Activated CD8-positive, alpha-beta memory T cell treated with anti-CD3 and anti-CD28 coated beads, Interleukin-2, amount 50 U/mL, for 4 hours (primary cell): ENCODE measurements around the gene KIF25.

ENCODE experiments used
- DNase-seq: peaks from one replicate; pipeline ENCODE4 v3.0.0-alpha.2; 2020

KIF25 gene

DNA sequence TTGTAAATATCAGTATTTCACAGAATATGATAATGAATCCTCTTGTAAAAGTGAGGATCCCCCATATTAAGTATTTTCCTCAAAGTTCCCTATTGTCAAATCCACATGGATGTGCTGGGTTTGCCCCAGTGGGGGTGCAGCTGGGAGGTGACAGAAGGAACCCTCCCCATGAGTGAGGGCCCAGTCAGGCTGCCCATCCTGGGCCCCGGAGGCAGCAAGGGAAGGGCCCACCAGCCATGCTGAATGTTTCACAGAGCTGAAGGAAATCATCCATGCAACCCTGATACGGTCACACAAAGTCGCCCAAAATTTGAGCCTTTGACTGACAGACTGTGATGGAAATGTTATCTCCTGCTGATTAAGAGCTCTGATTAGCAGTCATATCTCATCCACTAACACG lies 41.8 kb downstream of the KIF25 start:
- DNase-seq = no peak

- DNase-seq = no peak
These were observed 42.4 kb downstream of the KIF25 start for GRCh38 chr6:168039849-168040248.

DNA sequence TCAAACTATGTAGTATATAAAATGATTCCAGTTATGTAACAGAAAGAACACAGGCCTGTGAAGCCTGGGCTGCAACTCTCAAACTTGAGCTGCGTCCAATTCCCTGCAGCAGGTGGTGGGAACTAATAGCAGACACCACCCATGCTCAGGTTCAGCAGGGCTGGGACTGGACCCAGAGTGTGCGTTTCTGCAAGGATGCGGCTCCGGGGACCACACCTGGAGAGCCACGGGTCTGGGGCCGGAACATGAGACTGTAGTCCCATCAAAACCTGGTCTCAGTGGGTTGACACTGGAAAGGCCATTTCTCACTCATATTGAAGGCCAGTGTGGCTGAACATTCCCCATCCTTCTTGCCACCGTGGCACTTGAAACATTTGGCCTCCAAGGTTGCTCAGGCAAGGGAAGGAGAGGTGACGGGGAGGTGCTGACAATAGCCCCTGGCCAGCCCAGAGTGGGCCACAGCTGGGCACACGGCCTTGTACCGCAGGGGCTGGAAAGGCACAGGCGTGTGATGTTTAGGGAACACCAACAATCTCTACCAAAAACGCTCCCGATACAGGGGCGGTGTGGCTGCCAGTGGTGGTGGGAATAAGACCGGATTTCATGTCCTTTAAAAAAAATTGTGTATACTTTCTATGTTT lies 43.5 kb downstream of the KIF25 start:
- no peak for DNase-seq

DNA sequence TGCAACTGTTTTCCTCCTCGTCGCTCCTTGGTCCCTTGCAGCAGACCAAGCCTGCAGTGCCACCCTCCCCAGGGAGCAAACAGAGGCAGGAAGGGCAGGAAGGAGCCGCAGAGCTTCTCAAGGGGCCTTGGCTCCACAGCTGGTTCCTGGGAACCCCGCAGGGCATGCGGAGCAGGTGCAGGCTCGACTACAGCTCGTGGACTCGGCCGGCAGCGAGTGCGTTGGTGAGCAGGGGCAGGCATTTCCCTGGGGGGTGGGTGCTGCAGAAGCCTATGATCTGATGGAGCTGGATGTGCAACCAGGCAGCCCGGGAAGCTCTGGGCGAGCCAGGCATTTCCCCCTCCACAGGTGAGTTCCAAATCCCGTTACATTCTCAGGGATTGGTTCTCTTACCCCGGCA lies 44.5 kb downstream of the KIF25 start:
- DNase-seq = no peak

GRCh38 chr6:168042426-168043192 lies 45.1 kb downstream of the KIF25 start:
- DNase-seq = no peak

DNA sequence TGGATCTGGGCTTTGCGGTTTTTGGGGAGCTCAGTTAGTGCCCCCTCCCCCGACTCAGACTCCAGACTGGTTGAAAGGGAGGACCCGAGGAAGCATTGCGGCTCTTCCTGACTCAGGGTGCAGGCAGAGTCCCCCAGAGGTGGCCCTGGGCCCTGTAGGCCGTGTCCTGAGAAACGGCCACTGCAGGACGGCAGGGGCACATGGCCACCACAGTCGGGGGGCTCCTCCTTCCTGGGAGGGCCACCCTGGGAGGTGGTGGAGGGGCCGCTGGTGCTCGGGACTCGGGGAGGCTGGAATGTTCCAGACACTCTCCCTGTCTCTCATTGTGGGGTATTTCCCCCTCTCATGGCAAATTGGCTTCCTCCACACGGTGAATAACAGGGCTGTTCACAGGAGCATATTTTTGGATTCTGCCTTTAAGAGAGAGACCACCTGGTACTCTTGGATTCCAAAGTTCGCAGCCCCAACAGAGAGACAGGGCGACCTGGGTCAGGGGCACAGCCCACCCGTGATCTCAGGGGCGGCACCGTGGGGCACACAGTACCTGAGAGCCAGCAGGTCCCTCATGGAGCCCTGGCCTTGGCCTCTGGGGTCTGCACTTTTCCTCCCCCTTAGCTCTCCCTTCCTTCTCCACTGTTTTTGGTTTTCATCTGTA lies 45.8 kb downstream of the KIF25 start:
- no peak for DNase-seq

GRCh38 chr6:168043848-168044415 lies 46.5 kb downstream of the KIF25 start:
- DNase-seq = no peak

DNA sequence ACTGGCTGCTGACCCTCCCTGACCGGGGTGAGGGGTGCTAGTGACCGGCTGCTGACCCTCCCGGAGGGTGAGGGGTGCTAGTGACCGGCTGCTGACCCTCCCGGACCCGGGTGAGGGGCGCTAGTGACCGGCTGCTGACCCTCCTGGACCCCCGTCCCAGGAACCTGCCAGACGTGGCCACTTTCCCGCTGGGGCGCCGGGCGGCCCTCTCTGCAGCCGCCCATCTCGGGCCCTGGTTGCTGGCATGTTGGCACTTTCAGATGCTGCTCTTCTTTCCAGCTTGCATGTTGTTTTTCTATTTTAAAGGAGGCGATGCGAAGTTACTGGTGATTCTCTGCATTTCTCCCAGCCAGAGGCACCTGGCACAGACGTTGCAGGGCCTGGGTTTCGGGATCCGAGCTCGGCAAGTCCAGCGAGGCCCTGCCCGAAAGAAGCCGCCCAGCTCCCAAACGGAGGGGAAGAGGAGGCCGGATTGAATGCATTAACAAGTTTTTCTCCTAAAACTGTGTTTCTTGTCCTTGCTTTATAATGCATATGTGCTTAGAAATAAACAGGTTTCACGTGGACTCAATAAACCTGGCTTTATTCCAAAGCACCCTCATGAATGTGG lies 47.2 kb downstream of the KIF25 start:
- no peak for DNase-seq

GRCh38 chr6:168045141-168045691 lies 47.7 kb downstream of the KIF25 start:
- DNase-seq = no peak

GRCh38 chr6:168045706-168046620 lies 48.5 kb downstream of the KIF25 start:
- DNase-seq = no peak

DNA sequence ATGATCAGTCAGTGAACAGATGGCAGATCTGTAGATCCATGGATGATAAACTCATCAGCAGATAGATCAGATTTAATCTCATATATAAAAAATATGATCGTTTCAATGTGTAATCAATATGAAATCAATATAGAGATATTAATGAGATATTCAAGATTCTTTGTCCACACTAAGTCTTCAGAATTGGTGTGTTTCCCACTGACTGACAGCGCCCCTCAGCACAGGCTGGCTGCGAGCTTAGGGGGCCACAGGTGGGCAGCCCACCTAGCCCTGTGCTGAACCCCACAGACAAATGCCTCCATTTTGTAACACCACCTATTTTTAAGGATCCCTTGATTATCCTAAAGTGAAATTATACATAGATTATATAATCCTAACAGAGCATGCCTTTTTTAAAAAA lies 49.2 kb downstream of the KIF25 start:
- no peak for DNase-seq

- DNase-seq = no peak
These were observed 50.6 kb downstream of the KIF25 start for GRCh38 chr6:168047841-168048723.

DNA sequence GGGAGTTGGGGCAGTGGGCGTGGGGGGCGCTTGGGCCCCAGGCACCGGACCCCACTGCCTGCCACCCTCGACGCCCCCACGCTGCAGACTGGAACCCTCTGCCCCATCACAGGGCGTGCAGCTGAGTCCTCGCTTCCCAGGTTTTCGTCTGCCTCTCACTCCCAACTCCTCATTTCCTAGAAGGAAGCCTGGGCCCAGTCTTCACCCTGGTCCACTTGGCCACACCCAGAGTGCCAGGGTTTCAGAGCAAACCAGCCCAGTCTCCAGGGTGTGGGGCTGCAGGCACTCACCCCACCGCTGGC lies 51.2 kb downstream of the KIF25 start:
- no peak for DNase-seq

DNA sequence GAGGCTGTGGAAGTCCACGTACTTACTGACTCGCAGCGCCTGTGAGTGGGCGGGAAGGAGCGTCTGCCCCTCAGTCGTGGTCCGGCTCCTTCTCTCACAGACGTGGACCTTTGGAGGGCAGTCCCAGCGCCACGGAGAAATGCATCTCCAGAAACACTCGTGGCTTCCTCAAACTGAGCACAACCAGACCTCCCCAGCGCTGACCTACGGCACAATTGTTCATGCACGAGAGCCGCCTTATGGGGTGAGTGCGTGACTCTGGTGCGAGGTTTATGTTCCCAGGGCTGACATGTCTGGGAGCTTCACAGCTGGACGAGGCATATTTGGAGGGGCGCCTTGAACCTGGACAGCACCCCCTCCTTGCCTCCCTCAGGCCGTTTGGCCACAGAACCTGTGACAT lies 51.8 kb downstream of the KIF25 start:
- DNase-seq = no peak

DNA sequence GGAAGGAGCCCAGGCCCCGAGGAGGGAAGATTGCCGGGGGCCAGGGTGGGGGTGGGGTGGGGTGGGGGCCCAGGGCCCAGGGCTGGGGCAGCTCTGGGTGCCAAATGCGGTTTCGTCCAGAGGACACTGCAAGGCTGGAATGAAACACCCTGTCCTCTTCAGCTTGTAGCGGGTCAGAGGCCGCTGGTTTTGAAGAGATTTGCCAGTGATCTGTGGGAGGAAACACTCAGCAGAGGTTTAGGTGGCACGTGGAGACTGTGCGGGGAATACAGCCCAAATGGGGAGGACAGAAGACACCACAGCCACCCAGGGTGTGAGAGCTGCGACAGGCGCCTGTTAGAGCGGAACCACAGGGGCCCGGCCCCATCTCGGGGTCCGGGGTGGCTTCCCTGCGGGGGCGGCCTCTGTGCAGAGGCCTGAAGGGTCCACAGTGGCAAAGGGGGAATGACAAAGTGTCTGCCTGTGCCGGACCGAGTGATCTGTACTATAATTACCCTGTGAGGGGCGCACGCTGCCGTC lies 52.3 kb downstream of the KIF25 start:
- DNase-seq = no peak

DNA sequence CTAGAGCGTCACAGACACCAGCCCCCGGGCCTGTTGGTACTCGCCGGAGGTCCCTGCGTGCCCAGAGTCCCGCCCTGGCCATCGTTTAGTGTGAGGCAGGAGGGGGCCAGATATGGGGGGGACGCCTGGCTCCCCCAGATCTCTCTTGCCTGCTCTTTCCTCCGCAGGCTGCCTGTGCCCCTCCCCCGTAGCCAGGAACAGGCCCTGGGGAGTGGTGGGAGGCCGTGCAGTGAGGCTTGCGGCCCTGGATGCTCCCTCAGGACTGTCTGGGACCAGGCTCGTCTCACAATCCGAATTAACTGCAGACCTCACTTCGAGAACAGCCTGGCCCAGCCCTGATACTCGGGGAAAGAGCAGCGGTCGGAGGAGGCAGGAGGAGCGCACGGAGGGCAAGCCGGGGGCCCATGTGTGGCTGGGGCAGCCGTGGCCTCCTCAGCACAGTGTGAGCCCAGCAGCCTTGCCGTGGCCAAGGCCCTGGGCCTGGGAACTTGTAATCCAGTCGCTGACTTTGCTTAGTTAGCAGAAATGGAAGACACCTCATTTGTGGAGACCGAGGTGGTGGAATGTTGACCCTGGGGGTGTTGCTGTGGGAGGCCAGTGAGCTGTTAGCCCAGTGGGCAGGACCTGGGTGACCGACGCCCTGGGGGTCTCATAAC lies 52.9 kb downstream of the KIF25 start:
- DNase-seq = no peak

GRCh38 chr6:168050881-168051586 lies 53.6 kb downstream of the KIF25 start:
- no peak for DNase-seq

GRCh38 chr6:168051648-168052047 lies 54.2 kb downstream of the KIF25 start:
- no peak for DNase-seq

DNA sequence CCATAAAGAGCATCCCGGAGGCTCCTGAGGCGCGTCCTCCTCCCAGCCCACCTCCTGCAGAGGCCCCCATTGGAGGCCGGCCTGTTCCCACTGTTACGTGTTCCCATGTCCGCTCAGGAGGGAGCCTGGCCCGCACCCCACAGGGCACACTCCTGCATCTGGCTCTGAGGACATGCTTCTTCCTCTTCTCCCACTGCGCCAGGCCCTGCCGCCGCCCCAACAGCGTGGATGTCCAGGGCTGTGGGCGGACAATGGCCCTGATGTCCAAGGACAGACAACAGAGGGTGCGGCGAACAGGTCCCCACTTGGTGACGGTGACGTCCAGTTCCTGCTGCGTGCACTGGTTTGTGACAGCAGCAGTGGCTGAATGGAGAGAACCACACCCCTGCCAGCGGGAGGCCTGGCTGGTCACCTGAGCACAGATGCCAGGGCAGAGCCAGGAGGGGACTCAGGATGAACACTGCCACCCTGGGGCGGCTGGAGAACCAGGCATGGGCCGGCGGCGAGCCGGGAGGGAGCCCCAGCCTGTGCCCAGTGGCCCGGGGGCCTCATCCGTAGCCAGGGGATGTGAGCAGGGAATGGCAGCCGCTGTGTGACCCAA lies 54.9 kb downstream of the KIF25 start:
- no peak for DNase-seq
